Bronchial epithelial cell (primary cell): ENCODE measurements around the gene ITPRID2. TPM values are rescaled to one million over a fixed set of nuclear protein-coding genes. Genes with fewer than 3 reads are reported as not detected.

Experiments
- DNase-seq: peaks from one replicate; pipeline ENCODE4 v3.0.0-alpha.2; 2010; ENCODE audit warnings: low read depth
- FAIRE-seq: peaks from 2 replicates; lab custom pipeline; 2011; peaks lifted over from hg19 to GRCh38; lab: Jason Lieb, UNC
- H3K27me3 ChIP-seq: 2 replicates; pipeline ENCODE4 v1.5.1; 2011; ENCODE audit warnings: low read length; ENCODE audit not compliant: control insufficient read depth, insufficient read depth
- H3K36me3 ChIP-seq: 2 replicates; pipeline ENCODE4 v1.5.1; 2011; ENCODE audit warnings: low read length; ENCODE audit not compliant: control insufficient read depth, insufficient read depth
- H3K4me3 ChIP-seq: 2 replicates; pipeline ENCODE4 v1.5.1; 2011; ENCODE audit warnings: mild to moderate bottlenecking, low read depth, low read length, control low read depth
- total RNA-seq: library from RNA; depleted of rRNA; stranded (reverse); fragments of >200 nt; gene quantifications from 2 replicates; pipeline ENCODE4 v1.2.1, GENCODE V29; 2014
- TF ChIP-seq, protein P1 (sequence below): IDR thresholded peaks from 2 replicates; pipeline ENCODE4 v1.5.1; 2011; ENCODE audit warnings: mild to moderate bottlenecking, moderate library complexity, low read length, control low read depth, inconsistent platforms; ENCODE audit not compliant: insufficient read depth, severe bottlenecking

The ITPRID2 gene
- total RNA-seq, 1 donor from 2014 or later: 106 TPM

DNA sequence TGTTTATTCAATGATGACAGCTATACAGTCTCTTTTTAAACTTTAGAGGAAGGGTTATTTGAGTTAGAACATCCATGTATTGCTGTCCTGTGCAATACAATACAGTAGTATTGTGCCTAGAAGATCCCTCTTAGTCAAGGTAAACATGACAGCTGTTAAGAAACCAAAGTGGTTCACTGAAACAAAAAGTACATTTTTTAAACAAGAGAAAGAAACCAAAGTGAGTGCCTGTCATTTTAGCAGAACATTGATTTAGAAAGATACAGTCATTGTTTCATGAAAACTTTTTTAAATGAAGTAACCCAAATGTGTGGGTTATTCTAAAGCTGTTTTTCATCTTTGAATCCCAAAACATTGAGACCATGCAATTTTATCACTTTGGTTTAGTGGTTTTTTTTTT is 15.5 kb downstream of the ITPRID2 start:
- TF ChIP-seq, protein P1, sequence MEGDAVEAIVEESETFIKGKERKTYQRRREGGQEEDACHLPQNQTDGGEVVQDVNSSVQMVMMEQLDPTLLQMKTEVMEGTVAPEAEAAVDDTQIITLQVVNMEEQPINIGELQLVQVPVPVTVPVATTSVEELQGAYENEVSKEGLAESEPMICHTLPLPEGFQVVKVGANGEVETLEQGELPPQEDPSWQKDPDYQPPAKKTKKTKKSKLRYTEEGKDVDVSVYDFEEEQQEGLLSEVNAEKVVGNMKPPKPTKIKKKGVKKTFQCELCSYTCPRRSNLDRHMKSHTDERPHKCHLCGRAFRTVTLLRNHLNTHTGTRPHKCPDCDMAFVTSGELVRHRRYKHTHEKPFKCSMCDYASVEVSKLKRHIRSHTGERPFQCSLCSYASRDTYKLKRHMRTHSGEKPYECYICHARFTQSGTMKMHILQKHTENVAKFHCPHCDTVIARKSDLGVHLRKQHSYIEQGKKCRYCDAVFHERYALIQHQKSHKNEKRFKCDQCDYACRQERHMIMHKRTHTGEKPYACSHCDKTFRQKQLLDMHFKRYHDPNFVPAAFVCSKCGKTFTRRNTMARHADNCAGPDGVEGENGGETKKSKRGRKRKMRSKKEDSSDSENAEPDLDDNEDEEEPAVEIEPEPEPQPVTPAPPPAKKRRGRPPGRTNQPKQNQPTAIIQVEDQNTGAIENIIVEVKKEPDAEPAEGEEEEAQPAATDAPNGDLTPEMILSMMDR: no peak

DNA sequence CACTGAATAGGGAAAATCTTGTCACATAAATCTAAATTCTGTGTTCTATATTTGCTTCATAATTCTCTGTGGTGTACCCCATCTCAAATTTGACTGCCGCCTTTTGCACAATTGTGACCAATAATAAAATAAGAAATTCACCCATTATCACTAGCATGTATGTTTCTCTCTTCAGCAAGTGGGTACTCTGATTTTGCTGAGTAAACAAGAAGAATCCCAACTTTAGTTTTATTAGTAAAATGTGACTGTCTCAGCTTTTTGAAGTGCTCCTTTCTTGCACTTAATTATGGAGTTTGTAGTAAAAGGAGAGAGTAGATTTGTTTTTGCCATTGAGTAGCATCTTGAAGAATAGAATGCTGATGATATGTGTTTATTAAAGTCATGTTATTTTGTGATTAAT is 16.1 kb downstream of the ITPRID2 start:
- Histone ChIP-seq H3K4me3 (no peak overlapping the region), H3K36me3 (peaks cover 5% of the 10 kb centered on the region), H3K27me3 (no peaks in the 10 kb centered on the region)
- DNase-seq (no peak), FAIRE-seq (no peak)
- TF ChIP-seq, protein P1: no peak

More for the DNA sequence above, 15.5 kb downstream of the ITPRID2 start:
- FAIRE-seq (no peak), DNase-seq (no peak)
- no peak overlapping the region for H3K4me3 ChIP-seq
- H3K36me3 ChIP-seq: peaks cover 6% of the 10 kb centered on the region
- H3K27me3 ChIP-seq: no peaks in the 10 kb centered on the region

DNA sequence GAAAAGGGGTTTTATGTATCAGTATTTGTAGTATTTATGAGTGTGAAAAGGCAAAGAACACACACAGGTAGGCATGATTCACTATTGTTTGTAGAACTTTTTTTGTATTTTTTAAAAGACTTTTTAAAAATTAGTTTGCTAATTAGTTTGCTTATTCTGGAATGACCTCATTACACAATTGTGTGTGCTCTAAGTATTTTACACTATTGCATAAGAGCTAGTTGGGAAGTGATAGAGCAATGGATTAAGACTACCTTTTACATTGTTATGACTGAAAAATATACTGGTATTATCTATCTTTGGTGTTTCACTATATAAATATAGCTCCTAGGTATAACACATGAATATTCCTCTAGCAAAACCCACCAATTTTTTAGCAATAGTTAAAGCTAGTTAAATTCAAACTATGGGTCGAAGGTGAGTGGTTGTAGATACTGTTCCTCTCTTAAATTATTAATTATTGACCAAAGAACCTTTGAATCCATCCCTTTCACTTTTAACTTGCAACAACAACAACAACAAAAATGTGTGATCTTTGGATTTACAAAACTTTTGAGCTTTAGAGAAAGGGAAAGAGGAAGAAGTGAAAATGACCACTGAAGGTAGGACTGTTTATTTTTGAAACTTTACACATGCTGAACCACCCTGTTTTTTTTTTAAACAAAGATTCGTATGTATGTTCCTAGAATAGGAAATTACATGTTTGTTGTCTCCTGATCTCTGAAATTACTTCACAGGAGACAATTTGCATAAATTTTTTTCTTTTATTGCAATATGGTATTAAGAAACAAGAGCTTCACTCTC is 18.7 kb downstream of the ITPRID2 start:
- Histone ChIP-seq H3K36me3 (peaks cover 7% of the 10 kb centered on the region), H3K4me3 (no peak overlapping the region), H3K27me3 (no peaks in the 10 kb centered on the region)
- TF ChIP-seq, protein P1: no peak
- DNase-seq: no peak
- no peak for FAIRE-seq

DNA sequence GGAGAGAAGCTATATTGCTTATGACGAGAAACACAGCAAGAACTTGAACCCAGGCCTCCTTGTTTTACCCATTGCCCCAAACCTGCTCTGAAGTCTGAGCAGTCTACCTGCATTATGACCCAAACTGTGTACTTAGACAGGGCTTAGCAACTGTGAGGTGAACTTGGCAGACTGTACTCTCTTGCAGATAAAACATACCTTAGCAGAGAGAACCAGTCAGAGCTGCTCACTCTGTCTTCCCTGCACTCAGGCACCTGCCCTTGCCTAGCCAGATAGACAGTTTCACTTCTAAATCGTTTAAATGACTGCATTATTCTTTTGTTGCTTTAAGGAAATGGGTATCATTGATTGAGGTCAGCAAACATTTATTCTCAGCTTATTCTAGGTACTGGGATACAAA is 20.3 kb downstream of the ITPRID2 start:
- DNase-seq (no peak), FAIRE-seq (no peak)
- TF ChIP-seq, protein P1: no peak
- Histone ChIP-seq H3K4me3 (no peak overlapping the region), H3K36me3 (peaks cover 12% of the 10 kb centered on the region), H3K27me3 (no peaks in the 10 kb centered on the region)

DNA sequence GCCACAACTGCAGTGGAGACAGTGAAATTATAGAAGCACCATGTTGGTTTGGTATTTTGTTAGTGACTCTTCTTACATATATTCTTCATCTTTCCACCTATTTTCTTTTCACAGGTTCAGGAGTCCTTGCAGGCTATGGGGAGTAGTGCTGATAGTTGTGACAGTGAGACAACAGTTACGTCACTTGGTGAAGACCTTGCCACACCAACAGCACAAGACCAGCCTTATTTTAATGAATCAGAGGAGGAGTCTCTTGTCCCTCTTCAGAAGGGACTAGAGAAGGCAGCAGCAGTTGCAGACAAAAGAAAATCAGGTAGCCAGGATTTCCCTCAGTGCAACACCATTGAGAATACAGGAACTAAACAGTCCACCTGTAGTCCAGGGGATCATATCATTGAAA is 23.6 kb downstream of the ITPRID2 start:
- FAIRE-seq (no peak), DNase-seq (no peak)
- Histone ChIP-seq H3K27me3 (no peaks in the 10 kb centered on the region), H3K4me3 (no peak overlapping the region), H3K36me3 (peaks cover 14% of the 10 kb centered on the region)
- TF ChIP-seq, protein P1: no peak
